Astrocyte of the spinal cord (primary cell): ENCODE data around the gene ARX.

Experiments used
- DNase-seq: peaks from one replicate; pipeline ENCODE4 v3.0.0; 2011; ENCODE audit warnings: low read depth, low spot score
- H3K4me3 ChIP-seq: 2 replicates; pipeline ENCODE4 v1.5.1; 2011; ENCODE audit warnings: low read depth, mild to moderate bottlenecking, low read length, moderate library complexity
- CTCF ChIP-seq: IDR thresholded peaks from 2 replicates; pipeline ENCODE4 v1.5.1; 2012; ENCODE audit warnings: low read depth, mild to moderate bottlenecking, low read length, inconsistent platforms
- in situ Hi-C: cut with HindIII; loops from 2 replicates; pipeline ENCODE4 v1.10.0; 2017; ENCODE audit warnings: low sequenced_read_pairs

The ARX gene

DNA sequence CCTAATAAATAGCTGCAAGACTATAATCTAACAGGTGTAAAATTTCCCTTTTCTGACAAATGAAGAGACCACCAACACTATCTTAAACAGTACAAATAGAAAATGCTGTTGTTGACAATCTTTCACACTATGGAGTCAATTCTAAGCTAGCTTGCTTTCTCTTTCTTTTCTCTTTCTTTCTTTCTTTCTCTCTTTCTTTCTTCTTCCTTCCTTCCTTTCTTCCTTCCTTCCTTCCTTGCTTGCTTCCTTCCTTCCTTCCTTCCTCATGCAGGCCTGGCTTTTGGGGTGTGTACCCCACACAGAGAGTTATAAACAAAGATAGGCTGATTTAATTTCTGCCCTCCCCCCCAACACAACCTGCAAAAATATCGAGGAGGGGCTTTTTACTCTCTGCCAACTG lies 8.1 kb upstream of the ARX start:
- in situ Hi-C loops: no loop called here
- H3K4me3 ChIP-seq: no peak overlapping the region
- DNase-seq: no peak
- TF ChIP-seq CTCF: no peak

GRCh38 chrX:25022499-25023325 lies 6.9 kb upstream of the ARX start:
- DNase-seq: no peak
- in situ Hi-C loops: no loop called here
- no peak overlapping the region for H3K4me3 ChIP-seq
- peak; percentile 14 for TF ChIP-seq CTCF

- H3K4me3 ChIP-seq: no peak overlapping the region
- peak; percentile 59 for TF ChIP-seq CTCF
- DNase-seq: no peak
These were observed 5.2 kb upstream of the ARX start for GRCh38 chrX:25020905-25021449.

GRCh38 chrX:25020391-25020904 lies 4.7 kb upstream of the ARX start:
- DNase-seq: no peak
- in situ Hi-C loops: no loop called here
- TF ChIP-seq CTCF: no peak
- no peak overlapping the region for H3K4me3 ChIP-seq

More at GRCh38 chrX:25020905-25021449, 5.2 kb upstream of the ARX start:
- in situ Hi-C loops: no loop called here

DNA sequence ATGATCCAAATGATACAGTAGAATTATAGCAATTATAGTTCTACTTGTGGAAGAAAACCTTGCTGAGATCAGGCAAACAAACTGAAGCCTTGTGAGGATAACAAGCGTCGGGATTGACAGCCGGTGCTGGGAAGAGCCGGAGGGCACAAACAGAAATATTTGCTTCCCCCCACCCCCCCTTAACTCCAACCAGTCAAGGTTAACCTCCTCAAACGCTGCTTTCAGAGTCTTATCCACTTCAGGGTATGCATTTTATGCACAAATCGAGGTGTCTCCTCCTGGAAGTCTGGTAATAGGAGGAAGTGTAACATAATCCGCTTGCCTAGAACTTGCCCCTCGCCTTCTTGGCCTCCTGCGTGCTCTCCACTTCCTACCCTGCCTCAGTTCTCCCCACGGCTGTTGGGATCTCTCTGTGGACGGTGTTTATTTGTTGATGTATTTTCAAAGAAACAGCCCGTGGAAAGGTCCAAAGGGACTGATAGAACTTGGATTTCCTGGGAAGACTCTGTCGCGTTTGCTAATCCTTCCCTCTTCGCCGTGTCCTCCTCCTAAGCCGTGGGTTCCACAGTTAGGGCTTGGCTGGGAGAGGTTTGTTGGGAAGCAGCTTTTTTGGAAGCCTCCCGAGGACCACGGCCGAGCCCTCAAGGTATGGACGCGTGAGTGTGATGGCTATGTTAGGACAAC lies 4.1 kb upstream of the ARX start:
- no peak for TF ChIP-seq CTCF
- H3K4me3 ChIP-seq: no peak overlapping the region
- DNase-seq: no peak
- in situ Hi-C loops: no loop called here

GRCh38 chrX:25018682-25019081 lies 2.9 kb upstream of the ARX start:
- no peak for DNase-seq
- TF ChIP-seq CTCF: no peak
- in situ Hi-C loops: no loop called here
- no peak overlapping the region for H3K4me3 ChIP-seq
